Tibial nerve (tissue), 4 donors: ENCODE data around the gene LSM7. TPM values are rescaled to one million over a fixed set of nuclear protein-coding genes. Genes with fewer than 3 reads are reported as not detected.
A peak's percentile ranks its signal among the peaks of the same experiment; 100 is the strongest.

Source experiments
- DNase-seq, 2 donors: peaks; one replicate each; pipeline ENCODE4 v3.0.0-alpha.2; 2019; ENCODE audit warnings: low spot score in 2 of 2
- H3K27ac ChIP-seq, 4 donors: fragments of 200-600 bp; sonication (generic) in 3 of 4; one replicate each; pipeline ENCODE4 v1.5.1; 2017 to 2019; ENCODE audit warnings: mild to moderate bottlenecking in 1 of 4
- H3K27me3 ChIP-seq, 2 donors: fragments of 200-600 bp; sonication (generic) in 1 of 2; one replicate each; pipeline versions ENCODE4 v1.5.1 to v1.6.0; 2017 to 2019
- H3K36me3 ChIP-seq, 3 donors: fragments of 200-600 bp; sonication (generic); one replicate each; pipeline ENCODE4 v1.5.1; 2018 to 2019
- H3K4me1 ChIP-seq, 4 donors: fragments of 200-600 bp; sonication (generic) in 3 of 4; one replicate each; pipeline ENCODE4 v1.5.1; 2017 to 2019
- H3K4me3 ChIP-seq, 4 donors: fragments of 200-600 bp; sonication (generic) in 3 of 4; one replicate each; pipeline ENCODE4 v1.5.1; 2017 to 2019; ENCODE audit warnings: mild to moderate bottlenecking in 1 of 4, moderate library complexity in 1 of 4
- H3K9me3 ChIP-seq, 4 donors: fragments of 200-600 bp; sonication (generic) in 3 of 4; one replicate each; pipeline ENCODE4 v1.5.1; 2017 to 2019
- CTCF ChIP-seq, 5 experiments: fragments of 200-600 bp in 3 of 5; fragments of 450-650 bp in 2 of 5; sonication (generic) in 3 of 5; IDR thresholded peaks; one replicate each; pipeline ENCODE4 v1.5.1; 2016 to 2019; ENCODE audit warnings: antibody characterized with exemption in 5 of 5, mild to moderate bottlenecking in 3 of 5, moderate library complexity in 2 of 5
- EP300 ChIP-seq, 2 donors: sonication (generic); formaldehyde crosslinking; IDR thresholded peaks; one replicate each; pipeline ENCODE4 v1.6.1; 2017; ENCODE audit warnings: antibody characterized with exemption in 2 of 2, mild to moderate bottlenecking in 1 of 2
- POLR2A ChIP-seq, 2 donors: fragments of 450-650 bp; IDR thresholded peaks; one replicate each; pipeline ENCODE4 v1.6.1; 2017; ENCODE audit warnings: antibody characterized with exemption in 2 of 2, mild to moderate bottlenecking in 2 of 2, moderate library complexity in 2 of 2
- WGBS, 2 donors: methylation state at CpG; one replicate each; pipeline ENCODE4 v1.1.5; 2018; 5-methylcytosine and 5-hydroxymethylcytosine counted together
- total RNA-seq, 4 donors: library from RNA; depleted of rRNA; stranded (reverse); fragments of >200 nt; gene quantifications; one replicate each; pipeline ENCODE4 v1.1.0, GENCODE V29; 2016

LSM7 gene
- total RNA-seq, 4 donors from 2014 or later: 54.1 to 167 (median 87.7) TPM

- H3K27ac ChIP-seq: peak overlapping the region in 3 of 4 donors; percentile 79 to 87 (median 84)
- H3K36me3 ChIP-seq: peaks cover 0 to 32% (median 8%) of the 10 kb centered on the region in 3 donors
- TF ChIP-seq POLR2A (IDR thresholded peaks at IDR 0.05): no peak
- no peak for TF ChIP-seq CTCF (IDR thresholded peaks at IDR 0.05)
- TF ChIP-seq EP300 (IDR thresholded peaks at IDR 0.05): no peak
- H3K4me3 ChIP-seq: peak overlapping the region; percentile 75 to 93 (median 86)
- H3K4me1 ChIP-seq: peaks cover 0 to 62% (median 43%) of the 10 kb centered on the region in 4 donors
- no peaks in the 10 kb centered on the region for H3K27me3 ChIP-seq
- DNase-seq: peak in 1 of 2 donors; percentile 19
- 0 to 1% methylated on average over 18 of the region's 18 CpGs for WGBS, 2 donors
- H3K9me3 ChIP-seq: no peaks in the 10 kb centered on the region
These were observed 499 bp downstream of the LSM7 start for GRCh38 chr19:2327773-2328400.

GRCh38 chr19:2326699-2327360 is 1.6 kb downstream of the LSM7 start:
- no peaks in the 10 kb centered on the region for H3K27me3 ChIP-seq
- no peaks in the 10 kb centered on the region for H3K9me3 ChIP-seq
- WGBS, 2 donors: 65 to 70% methylated on average over 16 of the region's 16 CpGs
- peak overlapping the region in 1 of 4 donors; percentile 75 for H3K4me3 ChIP-seq
- H3K36me3 ChIP-seq: peaks cover 0 to 42% (median 8%) of the 10 kb centered on the region in 3 donors
- no peak for DNase-seq
- peaks cover 0 to 52% (median 34%) of the 10 kb centered on the region in 4 donors for H3K4me1 ChIP-seq
- peak overlapping the region in 1 of 4 donors; percentile 42 for H3K27ac ChIP-seq
- TF ChIP-seq POLR2A (IDR thresholded peaks at IDR 0.05) (no peak), EP300 (IDR thresholded peaks at IDR 0.05) (no peak), CTCF (IDR thresholded peaks at IDR 0.05) (no peak)

DNA sequence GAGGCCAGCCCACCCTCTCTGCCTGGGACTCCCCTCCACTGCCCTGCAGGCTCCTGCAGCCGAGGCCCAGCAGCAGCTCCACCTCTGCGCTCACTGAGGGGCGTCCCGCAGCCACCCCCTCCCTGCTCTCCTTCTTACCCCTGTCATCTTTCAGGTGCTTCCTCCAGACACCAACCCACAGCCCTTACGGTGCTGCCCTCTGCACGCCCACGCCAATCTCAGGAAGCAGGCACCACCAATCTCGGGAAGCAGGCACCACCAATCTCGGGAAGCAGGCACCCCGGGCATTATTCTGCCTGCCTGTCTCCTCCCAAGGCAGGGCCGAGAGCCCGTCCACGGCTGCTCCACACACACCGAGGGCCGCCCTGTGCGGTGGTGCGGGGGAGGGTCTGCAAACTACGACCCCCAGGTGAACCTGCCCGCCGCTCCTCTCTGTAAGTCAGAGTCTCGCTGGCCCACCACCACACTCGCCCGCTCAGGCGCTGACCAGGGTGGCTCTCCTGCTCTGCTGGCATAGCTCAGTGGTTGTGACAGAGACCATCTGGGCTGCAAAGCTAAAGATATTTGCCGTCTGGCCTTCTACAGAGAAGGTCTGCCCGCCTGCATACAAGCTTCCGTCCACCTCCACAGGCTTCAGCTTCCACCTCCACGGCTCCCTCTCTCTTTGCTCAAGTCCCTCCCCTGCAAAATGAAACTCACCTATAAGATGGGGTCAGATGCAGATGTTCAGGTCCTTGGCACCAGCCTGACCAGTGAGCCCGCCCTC is 2.9 kb downstream of the LSM7 start:
- peaks cover 0 to 38% (median 26%) of the 10 kb centered on the region in 4 donors for H3K4me1 ChIP-seq
- H3K36me3 ChIP-seq: peaks cover 0 to 56% (median 8%) of the 10 kb centered on the region in 3 donors
- no peaks in the 10 kb centered on the region for H3K9me3 ChIP-seq
- no peak for TF ChIP-seq CTCF (IDR thresholded peaks at IDR 0.05)
- no peak for TF ChIP-seq EP300 (IDR thresholded peaks at IDR 0.05)
- no peak for TF ChIP-seq POLR2A (IDR thresholded peaks at IDR 0.05)
- 74 to 83% methylated on average over 27 to 29 of the region's 29 CpGs for WGBS, 2 donors
- DNase-seq: no peak
- H3K4me3 ChIP-seq: no peak overlapping the region
- no peak overlapping the region for H3K27ac ChIP-seq
- no peaks in the 10 kb centered on the region for H3K27me3 ChIP-seq

- H3K9me3 ChIP-seq: no peaks in the 10 kb centered on the region
- peak overlapping the region in 1 of 4 donors; percentile 12 for H3K27ac ChIP-seq
- H3K4me1 ChIP-seq: peaks cover 0 to 28% (median 17%) of the 10 kb centered on the region in 4 donors
- H3K36me3 ChIP-seq: peaks cover 0 to 58% (median 8%) of the 10 kb centered on the region in 3 donors
- TF ChIP-seq CTCF (IDR thresholded peaks at IDR 0.05) (no peak), EP300 (IDR thresholded peaks at IDR 0.05) (no peak), POLR2A (IDR thresholded peaks at IDR 0.05) (no peak)
- WGBS, 2 donors: 86 to 88% methylated on average over 34 of the region's 34 CpGs
- no peaks in the 10 kb centered on the region for H3K27me3 ChIP-seq
- no peak for DNase-seq
- H3K4me3 ChIP-seq: no peak overlapping the region
These were observed 4.0 kb downstream of the LSM7 start for GRCh38 chr19:2324220-2324948.
